ENCODE measurements around the gene XRCC2.
"Not testable (repeated sequence)": the region's sequence is repeated elsewhere in the genome, so short reads cannot be mapped to it uniquely, and the experiment has no call there.

The XRCC2 gene

DNA sequence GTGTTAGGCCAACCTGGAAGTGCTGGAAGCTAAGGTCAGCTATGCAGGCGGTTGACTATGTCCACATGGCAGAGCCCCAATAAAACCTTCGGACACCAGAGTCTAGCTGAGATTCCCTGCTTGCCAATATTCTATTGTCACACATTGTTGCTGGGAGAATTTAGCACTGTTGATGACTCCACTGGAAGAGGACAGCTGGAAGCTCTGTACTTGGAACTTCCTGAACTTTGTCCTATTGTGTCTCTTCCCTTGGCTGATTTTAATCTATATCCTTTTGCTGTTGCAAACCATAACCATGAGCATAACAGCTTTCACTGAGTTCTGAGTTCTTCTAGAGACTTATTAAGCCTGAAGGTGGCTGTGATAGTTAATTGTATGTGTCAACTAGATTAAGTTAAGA, 12.0 kb downstream of the XRCC2 start:
- DNase-seq, result no peak

DNA sequence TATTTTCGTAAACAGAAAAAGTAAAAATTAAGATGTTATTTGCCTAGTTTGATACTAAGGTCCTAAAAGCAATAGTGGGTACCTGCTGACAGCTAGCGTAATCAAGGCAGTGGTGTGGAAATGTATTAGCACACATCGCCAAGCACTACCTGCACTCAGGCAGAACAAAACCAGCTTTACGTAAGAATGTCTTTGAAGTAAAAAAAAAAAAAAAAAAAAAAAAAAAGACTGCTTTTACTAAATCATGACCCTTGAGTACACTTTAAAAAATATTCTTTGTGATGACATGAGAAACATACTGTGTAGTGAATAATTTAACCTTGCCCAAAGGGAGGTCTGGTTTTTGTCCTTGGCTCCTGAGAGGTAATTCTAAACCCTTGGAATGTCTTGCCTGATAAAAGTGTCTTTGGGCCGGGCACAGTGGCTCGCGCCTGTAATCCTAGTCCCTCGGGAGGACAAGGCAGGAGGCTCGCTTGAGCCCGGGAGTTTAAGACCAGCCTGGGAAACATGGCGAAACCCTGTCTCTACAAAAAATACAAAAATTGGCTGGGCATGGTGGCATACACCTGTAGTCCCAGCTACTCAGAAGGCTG, 12.7 kb downstream of the XRCC2 start:
- no peak for DNase-seq

DNA sequence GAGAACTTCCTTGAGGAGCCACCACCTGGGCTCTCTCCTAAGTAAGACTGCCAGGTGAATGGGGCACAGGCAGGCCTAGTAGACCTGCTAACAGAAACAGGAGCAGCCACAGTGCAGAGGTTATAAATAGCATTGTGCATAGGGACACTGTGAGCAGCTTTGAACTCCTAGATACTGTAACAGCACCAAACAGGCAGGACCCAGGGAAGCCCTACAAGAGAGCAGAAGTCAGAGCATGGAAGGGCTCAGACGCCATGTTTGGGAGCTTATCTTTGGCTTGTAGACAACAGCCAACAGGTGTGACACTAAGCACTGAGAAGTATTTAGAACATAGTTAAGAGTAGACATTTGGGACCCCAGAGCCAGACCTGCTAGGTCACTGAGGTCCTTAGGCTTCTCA, 14.5 kb downstream of the XRCC2 start:
- no peak for DNase-seq

DNA sequence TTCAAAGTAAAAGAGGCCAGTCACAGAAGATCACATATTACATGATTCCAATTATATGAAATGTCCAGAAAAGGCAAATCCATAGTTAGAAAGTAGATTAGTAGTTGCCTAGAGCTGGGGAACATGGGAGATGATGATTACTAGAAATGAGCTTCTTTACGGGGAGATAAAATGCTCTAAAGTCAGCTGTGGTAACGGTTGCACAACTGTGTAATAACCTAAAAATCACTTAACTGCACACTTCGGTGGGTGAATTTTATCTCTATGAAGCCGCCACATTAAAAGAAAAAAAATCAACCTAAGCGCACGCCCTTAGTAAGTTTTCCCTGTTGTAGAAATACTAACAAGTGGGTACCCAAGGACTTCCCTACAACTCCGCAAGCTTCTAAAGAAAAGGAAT, 15.9 kb downstream of the XRCC2 start:
- no peak for DNase-seq

DNA sequence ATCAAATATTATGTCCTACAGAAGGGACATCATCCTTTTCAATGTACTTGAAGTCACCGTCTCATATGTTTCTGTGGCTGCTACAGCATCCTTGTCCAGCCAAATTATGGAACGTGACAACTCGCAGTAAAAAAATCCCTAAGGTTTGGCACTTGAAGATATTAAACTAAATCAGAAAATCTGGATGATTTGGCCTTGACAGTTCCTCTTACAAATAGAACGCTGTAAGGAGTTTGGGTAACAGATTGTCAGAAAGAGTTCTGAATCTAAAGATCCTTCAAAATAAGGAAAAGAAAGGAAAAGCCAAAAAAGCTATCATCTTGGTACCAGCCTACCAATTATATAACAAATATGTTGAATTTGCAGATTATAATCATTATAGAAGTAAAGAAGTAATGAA, 21.0 kb downstream of the XRCC2 start:
- no peak for DNase-seq

DNA sequence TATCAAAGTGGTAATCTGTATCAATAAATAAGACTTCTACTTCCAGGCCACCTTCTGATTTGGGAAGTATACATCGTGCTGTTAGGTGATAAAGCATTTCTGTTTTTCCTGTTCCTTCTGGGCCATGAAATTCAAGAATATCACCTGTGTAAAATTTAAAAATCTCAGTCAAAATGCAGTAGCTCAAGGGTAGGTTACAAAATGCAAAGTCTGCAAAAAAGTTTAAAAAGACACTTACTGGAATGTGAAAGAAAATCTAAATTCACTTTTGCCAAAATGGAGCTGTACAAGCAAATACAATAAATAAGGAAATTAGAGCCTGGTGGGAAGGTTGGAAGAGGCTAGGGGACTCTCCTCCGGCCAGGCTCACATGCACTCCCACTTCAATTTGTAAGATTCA, 26.7 kb downstream of the XRCC2 start:
- DNase-seq, result no peak

DNA sequence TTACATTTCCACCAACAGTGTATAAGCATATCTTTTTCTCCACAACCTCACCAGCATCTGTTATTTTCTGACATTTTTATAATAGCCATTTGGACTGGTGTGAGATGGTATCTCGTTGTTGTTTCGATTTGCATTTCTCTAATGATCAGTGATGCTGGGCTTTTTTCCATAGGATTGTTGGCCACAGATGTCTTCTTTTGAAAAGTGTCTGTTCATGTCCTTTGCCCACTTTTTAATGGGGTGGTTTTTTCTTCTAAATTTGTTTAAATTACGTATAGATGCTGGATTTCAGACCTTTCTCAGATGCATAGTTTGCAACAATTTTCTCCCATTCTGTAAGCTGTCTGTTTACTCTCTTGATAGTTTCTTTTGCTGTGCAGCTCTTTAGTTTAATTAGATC, 28.9 kb downstream of the XRCC2 start:
- DNase-seq, result no peak

DNA sequence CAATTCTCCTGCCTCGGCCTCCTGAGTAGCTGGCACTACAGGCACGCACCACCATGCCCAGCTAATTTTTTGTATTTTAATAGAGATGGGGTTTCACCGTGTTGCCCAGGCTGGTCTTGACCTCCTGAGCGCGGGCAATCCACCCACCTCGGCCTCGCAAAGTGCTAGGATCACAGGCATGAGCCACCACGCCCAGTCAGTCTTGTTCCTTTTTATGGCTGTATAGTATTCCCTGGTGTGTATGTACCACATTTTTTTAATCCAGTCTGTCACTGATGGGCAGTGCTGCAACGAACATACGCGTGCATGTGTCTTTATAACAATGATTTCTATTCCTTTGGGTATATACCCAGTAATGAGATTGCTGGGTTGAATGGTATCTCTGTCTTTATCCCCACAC, 29.4 kb downstream of the XRCC2 start:
- DNase-seq, result not testable (repeated sequence)

DNA sequence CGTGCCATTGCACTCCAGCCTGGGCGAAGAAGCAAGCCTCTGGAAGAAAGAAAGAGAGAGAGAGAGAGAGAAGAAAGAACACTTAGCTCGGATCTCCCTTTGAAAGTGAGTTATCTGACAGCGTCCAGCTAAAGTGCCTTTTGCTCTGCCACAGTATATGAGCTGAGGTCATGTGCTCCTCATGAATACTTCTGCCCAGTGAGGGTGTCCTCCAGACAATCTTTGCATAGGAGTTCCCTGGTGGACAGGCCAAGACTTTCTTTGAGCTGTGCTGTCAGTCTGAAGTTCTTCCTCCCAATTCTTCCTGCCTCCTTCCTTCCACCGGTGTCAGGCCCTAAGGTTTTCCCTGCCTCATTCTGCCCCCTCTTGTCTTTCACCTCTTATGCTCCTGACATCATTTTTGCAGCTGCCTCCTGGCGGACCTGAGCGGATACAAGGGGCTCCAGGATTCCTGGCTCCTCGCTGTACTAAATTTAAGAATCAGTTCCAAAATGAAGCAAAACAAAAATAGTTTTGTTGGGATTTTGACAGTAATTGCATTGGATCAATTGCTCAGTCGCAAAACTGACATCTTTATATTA, 31.9 kb downstream of the XRCC2 start:
- DNase-seq, result no peak

DNA sequence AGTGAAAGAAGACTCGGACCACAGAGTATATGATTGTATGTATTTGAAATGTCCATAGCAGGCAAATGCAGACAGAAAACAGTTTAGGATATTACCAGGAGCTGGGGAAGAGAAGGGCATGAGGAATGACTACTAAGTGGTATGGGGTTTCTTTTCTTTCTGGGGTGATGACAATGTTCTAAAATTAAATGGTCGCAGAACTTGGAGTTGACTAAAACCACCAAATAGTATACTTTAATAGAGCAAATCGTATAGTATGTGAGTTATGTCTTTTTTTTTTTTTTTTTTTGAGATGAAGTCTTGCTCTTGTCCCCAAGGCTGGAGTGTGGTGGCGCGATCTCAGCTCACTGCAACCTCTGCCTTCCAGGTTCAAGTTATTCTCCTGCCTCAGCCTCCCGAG, 34.6 kb downstream of the XRCC2 start:
- no peak for DNase-seq

DNA sequence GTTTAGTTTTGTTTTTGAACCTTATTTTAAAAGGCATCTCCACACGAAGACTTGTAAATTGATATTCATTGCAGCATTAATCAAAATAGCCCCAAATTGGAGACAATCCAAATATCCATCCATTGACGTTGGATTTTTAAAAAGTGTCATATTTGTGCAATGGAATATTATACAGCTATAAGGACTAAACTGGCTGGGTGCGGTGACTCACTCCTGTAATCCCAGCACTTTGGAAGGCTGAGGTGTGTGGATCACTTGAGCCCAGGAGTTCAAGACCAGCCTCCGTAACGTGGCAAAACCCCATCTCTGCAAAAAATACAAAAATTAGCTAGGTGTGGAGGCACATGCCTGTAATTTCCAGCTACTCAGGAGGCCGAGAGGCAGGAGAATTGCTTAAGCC, 35.1 kb downstream of the XRCC2 start:
- no peak for DNase-seq

DNA sequence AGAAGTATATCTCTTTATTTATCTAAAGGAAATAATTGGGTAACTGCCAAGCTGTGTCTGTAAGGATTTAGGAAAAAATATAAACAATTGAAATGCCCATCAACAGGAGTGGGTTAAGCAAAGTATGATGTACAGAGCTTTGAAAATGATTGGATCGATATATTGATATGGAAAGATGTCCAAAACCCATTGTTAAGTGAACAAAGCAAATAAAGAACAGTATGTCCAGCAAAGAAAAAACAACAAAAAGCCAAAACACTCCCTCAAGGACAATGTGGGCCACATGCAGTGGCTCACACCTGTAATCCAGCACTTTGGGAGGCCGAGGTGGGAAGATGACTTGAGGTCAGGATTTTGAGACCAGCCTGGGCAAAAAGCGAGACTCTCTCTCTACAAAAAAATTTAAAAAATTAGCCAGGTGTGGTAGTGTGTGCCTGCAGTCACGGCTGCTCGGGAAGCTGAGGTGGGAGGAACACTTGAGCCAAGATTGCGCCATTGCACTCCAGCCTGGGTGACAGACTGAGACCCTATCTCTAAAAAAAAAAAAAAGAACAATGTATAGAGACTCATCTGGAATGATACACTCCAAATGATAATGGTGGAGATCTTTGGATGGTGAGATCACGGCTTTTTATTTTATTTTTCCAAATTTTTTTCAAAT, 37.9 kb downstream of the XRCC2 start:
- no peak for DNase-seq

DNA sequence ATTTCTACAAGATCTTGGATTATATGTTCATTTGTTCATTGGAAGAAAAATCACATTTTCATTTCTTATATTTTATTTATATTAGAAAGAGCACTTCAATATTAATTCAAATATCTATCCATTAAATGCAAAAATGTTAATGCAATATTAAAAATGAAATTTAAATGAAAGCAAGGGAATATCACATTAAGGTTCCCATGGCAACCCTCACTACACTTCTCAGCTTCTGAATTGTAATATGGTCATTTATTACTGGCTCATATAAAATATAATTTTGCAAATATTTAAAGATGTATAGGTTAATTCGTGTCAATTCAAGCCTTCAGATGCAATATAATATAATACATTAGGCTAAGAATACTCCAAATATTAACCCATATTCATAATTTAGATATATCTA, 38.8 kb downstream of the XRCC2 start:
- DNase-seq, result no peak

DNA sequence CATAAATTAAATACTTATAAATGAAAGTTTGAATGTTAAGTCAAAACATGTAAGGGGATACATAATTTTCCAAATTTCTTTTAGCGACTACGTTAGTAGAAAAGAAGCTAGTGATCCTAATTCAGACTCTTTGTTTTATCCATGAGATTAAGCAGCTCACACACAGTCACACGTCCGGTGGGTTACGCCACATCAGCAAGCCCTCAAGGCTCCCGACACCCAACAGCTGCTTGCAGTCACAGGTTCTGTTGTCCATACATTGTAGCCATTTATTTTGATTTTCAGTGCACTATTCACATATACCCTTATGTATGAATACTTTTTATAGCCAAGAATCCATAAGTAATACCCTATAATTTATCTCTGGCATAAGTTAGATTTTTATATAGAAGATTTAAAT, 39.5 kb downstream of the XRCC2 start:
- DNase-seq, result no peak

DNA sequence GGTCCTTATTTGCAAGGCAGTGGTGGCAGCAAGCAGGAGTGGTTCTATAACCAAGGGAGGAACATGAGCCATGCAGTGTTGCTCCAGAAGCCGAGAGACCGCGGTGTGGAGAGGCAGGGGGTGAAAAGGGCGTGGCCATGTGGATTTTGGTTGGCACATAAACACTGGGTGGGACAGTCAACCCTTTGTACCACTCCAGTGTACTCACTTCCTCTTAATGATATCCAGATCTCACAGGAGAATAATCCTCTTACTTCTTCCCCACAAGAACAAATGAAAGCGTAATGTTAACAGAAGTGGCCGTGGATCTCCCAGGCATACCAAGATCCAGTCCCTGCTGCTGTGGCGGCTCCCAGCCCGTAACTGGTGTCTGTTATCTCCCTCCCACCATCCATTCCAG, 42.4 kb downstream of the XRCC2 start:
- DNase-seq, result no peak

DNA sequence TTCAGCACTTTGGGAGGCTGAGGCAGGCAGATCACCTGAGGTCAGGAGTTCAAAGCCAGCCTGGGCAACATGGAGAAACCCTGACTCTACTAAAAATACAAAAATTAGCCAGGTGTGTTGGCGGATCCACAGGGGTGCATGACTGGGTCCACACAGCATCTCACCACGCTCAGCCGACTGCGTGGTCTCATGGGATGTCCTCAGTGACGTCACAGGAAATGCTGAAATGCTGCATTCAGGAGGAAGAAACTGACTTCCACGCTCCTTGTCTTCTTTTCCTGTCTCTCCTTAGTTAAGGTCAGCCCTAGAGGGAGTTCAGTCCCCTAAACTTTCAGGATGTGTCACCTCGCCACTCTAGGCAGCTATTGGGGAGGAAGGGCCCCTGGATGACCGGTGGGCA, 42.9 kb downstream of the XRCC2 start:
- no peak for DNase-seq

DNA sequence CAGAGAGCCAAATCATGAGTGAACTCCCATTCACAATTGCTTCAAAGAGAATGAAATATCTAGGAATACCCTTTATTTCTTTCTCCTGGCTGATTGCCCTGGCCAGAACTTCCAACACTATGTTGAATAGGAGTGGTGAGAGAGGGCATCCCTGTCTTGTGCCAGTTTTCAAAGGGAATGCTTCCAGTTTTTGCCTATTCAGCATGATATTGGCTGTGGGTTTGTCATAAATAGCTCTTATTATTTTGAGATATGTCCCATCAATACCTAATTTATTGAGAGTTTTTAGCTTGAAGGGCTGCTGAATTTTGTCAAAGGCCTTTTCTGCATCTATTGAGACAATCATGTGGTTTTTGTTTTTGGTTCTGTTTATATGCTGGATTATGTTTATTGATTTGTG, 47.2 kb downstream of the XRCC2 start:
- not testable (repeated sequence) for DNase-seq

DNA sequence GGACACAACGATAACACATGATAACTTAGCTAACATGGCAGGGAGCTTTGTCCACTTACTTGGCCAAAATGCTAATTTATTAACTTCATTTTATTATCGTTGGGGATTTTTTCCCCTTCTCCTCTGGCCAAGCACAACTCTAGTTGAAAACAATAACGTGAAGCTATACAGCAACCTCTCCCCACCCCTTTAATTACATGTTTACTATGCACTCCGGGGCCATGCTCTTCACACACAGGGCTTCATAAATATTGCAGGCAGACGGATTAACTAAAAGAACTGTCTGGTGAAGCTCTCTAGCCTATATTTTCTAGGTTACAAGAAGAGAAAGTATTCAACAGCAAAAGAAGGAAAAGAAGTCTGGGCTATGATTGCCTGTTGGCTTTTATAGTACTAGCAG, 51.7 kb downstream of the XRCC2 start:
- DNase-seq, result no peak

DNA sequence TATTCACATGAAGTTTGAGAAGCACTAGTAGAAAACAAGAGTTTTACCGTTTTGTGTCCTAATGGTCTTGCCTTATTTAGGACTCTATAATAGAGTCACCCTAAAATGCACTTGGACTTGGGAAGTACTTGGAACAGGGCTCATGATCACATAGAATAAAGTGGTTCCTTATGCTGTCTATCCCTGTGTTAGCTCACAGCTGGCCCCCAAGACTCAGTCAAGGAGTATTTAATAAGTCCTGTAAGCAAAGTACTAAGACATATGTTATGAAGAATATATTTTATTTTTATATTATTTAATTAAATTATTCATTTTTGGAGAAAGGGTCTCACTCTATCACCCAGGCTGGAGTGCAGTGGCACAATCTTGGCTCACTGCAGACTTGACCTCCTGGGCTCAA, 54.5 kb downstream of the XRCC2 start:
- DNase-seq, result no peak

DNA sequence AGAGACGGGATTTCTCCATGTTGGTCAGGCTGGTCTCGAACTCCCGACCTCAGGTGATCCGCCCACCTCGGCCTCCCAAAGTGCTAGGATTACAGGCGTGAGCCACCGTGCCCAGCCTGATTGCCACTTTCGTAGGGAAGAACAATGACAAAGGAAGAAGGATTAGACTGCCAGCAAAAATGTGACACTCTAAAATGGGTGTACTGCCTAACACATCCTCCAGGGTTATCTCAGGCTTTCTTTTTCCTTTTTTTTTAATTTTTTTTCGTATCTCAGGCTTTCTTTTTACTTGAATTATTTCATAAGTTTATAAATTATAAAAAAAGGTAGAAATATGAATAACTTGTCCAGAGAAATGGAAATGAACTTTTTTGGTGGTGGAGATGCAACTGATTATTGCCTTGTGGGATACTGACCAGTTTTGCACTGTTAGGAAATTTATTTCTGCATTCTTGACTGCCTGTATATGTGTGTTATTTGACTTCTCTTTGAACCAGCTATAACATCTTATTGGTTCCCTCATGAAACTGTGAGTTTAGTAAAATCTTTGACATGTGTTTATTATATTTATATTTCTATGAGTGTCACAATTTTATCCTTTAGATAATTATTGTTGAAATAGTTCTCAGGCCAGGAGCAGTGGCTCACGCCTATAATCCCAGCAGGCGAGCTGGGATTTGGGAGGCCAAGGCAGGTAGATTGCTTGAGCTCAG, 56.8 kb downstream of the XRCC2 start:
- DNase-seq, result no peak

DNA sequence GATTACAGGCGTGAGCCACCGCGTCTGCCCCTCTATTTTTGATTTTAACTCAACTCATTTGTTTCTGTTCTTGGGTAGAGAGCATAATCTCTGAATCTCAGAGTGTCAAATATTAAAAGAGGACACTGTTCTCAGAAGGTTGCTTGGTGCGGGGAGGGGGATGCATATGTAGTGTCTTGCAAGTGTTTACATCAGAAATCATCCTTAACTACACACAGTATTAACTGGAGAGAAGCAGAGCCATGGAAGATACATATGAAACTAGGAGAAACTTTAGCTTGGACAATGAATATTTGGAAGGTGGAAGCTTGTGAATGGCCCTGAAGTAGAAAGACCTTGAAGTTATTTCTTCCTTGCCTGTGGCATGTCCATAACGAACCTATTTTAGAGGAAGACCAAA, 57.5 kb downstream of the XRCC2 start:
- no peak for DNase-seq

DNA sequence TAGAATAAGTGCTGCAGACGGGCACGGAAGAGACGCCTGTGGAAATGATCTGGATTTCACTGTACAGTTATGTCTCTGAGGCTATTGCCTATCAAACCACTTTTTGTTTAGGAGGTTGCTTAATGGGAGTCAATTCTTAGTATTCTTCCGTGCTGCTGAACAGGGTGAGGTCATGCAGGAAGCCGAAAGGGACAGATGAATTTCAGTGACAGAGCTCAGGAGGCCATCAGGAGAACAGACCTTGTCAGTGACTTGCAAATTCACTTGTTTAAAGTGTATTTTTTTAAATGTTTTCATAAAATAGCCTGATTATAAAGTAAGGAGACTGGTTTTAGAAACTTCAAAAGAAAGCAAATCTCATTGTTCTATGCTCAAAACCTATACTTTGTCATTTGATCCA, 58.9 kb downstream of the XRCC2 start:
- no peak for DNase-seq

DNA sequence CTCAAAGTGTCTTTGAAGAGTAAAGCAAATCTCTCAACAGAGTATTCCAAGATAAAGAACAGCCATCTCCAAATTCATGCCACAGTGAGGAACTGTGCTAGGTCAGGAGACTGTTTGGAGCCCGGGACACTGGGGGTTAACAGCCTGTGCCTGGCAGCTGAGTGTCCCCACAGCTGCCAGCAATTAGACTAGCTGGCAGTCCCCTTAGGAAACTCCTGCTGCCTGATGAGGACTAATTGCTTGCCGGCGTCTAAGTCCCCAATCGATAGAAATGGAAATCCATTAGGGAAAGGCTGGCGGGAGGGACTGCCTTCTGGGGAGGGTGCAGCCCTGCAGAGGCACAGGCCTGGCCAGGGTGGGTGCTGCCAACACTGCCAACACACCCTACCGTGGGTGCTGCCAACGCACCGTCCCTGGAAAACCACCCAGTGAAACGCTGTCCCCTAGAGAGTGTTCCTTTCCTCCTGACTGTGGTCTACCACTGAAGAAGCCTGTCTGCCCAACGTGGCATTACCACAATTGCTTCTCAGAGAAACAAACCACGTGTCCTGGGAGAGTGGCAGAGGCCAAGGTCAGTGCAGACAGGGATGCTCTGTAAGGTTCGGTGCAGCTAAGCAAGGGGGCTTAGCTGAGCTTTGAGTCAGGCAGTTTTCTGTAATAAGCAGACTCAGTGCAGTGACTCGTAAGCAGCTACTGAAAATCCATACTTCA, 60.8 kb downstream of the XRCC2 start:
- no peak for DNase-seq

DNA sequence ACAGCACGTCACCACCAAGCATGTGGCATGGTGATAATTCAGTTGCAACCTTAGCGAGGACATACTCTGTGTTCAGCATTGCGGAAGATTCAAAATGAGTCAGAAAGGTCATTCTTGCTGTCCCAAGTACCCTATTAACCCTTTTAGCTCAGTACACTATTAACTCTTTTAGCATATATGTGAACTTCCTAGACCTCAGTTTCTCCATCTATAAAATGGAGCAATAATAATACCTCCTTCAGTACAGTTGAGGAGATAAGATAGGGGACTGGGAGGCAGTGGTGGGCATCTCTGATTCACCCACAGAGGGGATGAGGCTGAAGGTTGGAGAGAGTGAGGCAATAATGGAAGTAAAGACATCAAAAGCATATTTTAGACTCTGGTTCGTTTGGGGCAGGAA, 67.3 kb downstream of the XRCC2 start:
- no peak for DNase-seq

All from CD4-positive, alpha-beta T cell treated with Interleukin-10 for 1 hour (primary cell).